Measurements from ENCODE around the gene DOCK3.

GRCh38 chr3:50687127-50687751, 12.5 kb downstream of the DOCK3 start:
- TF ChIP-seq RCOR1 (IDR thresholded peaks at IDR 0.05; ENCODE audit: low read depth, low read length) (no peak), MYC (IDR thresholded peaks at IDR 0.05; ENCODE audit: borderline replicate concordance, low read length) (no peak), CEBPB (IDR thresholded peaks at IDR 0.05) (no peak), RAD21 (conservative IDR thresholded peaks at IDR 0.05 in 1 of 2, IDR thresholded peaks at IDR 0.05 in 1 of 2) (no peak), CTCF (IDR thresholded peaks at IDR 0.05) (no peak), USF2 (IDR thresholded peaks at IDR 0.05) (no peak), POLR2AphosphoS2 (conservative IDR thresholded peaks at IDR 0.05; ENCODE audit: low read length) (no peak), ZFP36 (IDR thresholded peaks at IDR 0.05; ENCODE audit: borderline replicate concordance, partially characterized antibody) (no peak), HOXA7 (CRISPR knock-in tag; IDR thresholded peaks at IDR 0.05) (no peak), MAX (IDR thresholded peaks at IDR 0.05) (no peak), POLR2A (IDR thresholded peaks at IDR 0.05; ENCODE audit: low read length) (no peak), HMGXB4 (CRISPR knock-in tag; IDR thresholded peaks at IDR 0.05; ENCODE audit: borderline replicate concordance) (no peak), MAZ (IDR thresholded peaks at IDR 0.05; ENCODE audit: borderline replicate concordance, low read depth, low read length) (no peak), SMC3 (IDR thresholded peaks at IDR 0.05) (no peak)

All from A549 (cell line).